HepG2 (cell line): ENCODE results near the gene FHIT. TPM values are rescaled to one million over a fixed set of nuclear protein-coding genes. Genes with fewer than 3 reads are reported as not detected.

Experiments
- ATAC-seq: fragments of 200-7000 bp; cut with Tn5 transposase; 3 replicates; pipeline ENCODE4 v1.9.1; 2020; ENCODE audit warnings: mild to moderate bottlenecking, moderate library complexity
- BruUV-seq: library from RNA; stranded (reverse); fragments of 400-500 nt; replicated peaks from 2 replicates; lab custom pipeline; 2021; lab: Mats Ljungman, UMichigan
- CTCF ChIA-PET: fragments of 300-600 bp; formaldehyde crosslinking; extraction: SDS; loops from one replicate; lab custom pipeline; 2021; ENCODE audit warnings: low total read pairs, inconsistent platforms, low intra/inter-chr PET ratio; lab: Yijun Ruan, JAX
- POLR2A ChIA-PET: fragments of 350-600 bp; sonication (Branson Sonifier 250); formaldehyde crosslinking; loops from one replicate; lab custom pipeline; 2020; ENCODE audit warnings: antibody characterized with exemption, inconsistent platforms; lab: Yijun Ruan, JAX
- DNase-seq: peaks from one replicate; pipeline ENCODE4 v3.0.0-alpha.2; 2015; ENCODE audit warnings: low spot score
- FAIRE-seq: peaks from 3 replicates; lab custom pipeline; 2011; peaks lifted over from hg19 to GRCh38; lab: Jason Lieb, UNC
- H2AFZ ChIP-seq: one replicate; pipeline ENCODE4 v1.6.1; 2011; ENCODE audit warnings: low read length, inconsistent platforms
- H3K27ac ChIP-seq: fragments of 300-600 bp; 3 replicates; pipeline ENCODE4 v1.8.0; 2011; ENCODE audit warnings: mixed run types, mild to moderate bottlenecking, mixed read lengths, low read length, inconsistent platforms; ENCODE audit not compliant: insufficient read depth; ENCODE audit errors: extremely low read length
- H3K27me3 ChIP-seq, 2 experiments: fragments of 200-600 bp in 1 of 2; 2 replicates in 1 of 2; 3 replicates in 1 of 2; pipeline versions ENCODE4 v1.6.0 to v1.8.0; 2011; ENCODE audit warnings: low read length in 2 of 2, mild to moderate bottlenecking in 2 of 2, moderate library complexity in 2 of 2, inconsistent platforms in 1 of 2; ENCODE audit not compliant: insufficient read depth in 2 of 2, control insufficient read depth in 1 of 2
- H3K36me3 ChIP-seq, 2 experiments: fragments of 200-600 bp in 1 of 2; replicated peaks in 1 of 2; 2 replicates in 1 of 2; 3 replicates in 1 of 2; pipeline versions ENCODE4 v1.5.1 to v1.8.0; 2011; ENCODE audit warnings: low read length in 2 of 2, inconsistent platforms in 1 of 2; ENCODE audit not compliant: insufficient read depth in 2 of 2, control insufficient read depth in 1 of 2
- H3K4me1 ChIP-seq: 2 replicates; pipeline ENCODE4 v1.5.1; 2012; ENCODE audit warnings: low read length, inconsistent platforms; ENCODE audit not compliant: insufficient read depth
- H3K4me2 ChIP-seq: 2 replicates; pipeline ENCODE4 v1.6.0; 2011; ENCODE audit warnings: low read depth, low read length, inconsistent platforms
- H3K4me3 ChIP-seq, 3 experiments: fragments of 200-600 bp in 1 of 3; sonication (generic), shearing (Covaris generic) in 1 of 3; replicated peaks in 1 of 3; 2 replicates each; pipeline ENCODE4 v1.5.1; 2011 to 2016; ENCODE audit warnings: low read length in 3 of 3, inconsistent platforms in 2 of 3, low read depth in 2 of 3, mild to moderate bottlenecking in 2 of 3, control low read depth in 1 of 3, mixed read lengths in 1 of 3; ENCODE audit not compliant: insufficient read depth in 1 of 3
- H3K79me2 ChIP-seq: one replicate; pipeline ENCODE4 v1.6.1; 2011; ENCODE audit warnings: low read length, inconsistent platforms; ENCODE audit not compliant: insufficient read depth
- H3K9ac ChIP-seq: 2 replicates; pipeline ENCODE4 v1.6.0; 2011; ENCODE audit warnings: mild to moderate bottlenecking, low read depth, low read length, inconsistent platforms; ENCODE audit not compliant: insufficient read depth
- H3K9me3 ChIP-seq: 2 replicates; pipeline ENCODE4 v1.5.1; 2012; ENCODE audit warnings: mild to moderate bottlenecking, low read length
- H4K20me1 ChIP-seq: 2 replicates; pipeline ENCODE4 v1.6.0; 2011; ENCODE audit warnings: inconsistent platforms, mild to moderate bottlenecking, low read length, moderate library complexity; ENCODE audit not compliant: insufficient read depth
- ARID5B ChIP-seq: IDR thresholded peaks from 2 replicates; pipeline ENCODE4 v1.4.0; 2020; ENCODE audit warnings: mild to moderate bottlenecking, missing genetic modification reagents
- CEBPZ ChIP-seq: IDR thresholded peaks from 2 replicates; pipeline ENCODE4 v1.6.1; 2012; ENCODE audit warnings: low read length, improper control_type of control experiment
- HOMEZ ChIP-seq: IDR thresholded peaks from 2 replicates; pipeline ENCODE4 v1.6.1; 2016; ENCODE audit warnings: low read depth
- KLF6 ChIP-seq: IDR thresholded peaks from 2 replicates; pipeline ENCODE4 v1.8.0; 2016; ENCODE audit warnings: missing biosample characterization, missing genetic modification reagents
- NCOR1 ChIP-seq: fragments of 200-600 bp; sonication (generic); IDR thresholded peaks from 2 replicates; pipeline ENCODE4 v1.7.0; 2017; ENCODE audit warnings: antibody characterized with exemption, low read length, borderline replicate concordance
- SALL1 ChIP-seq: sonication (generic); formaldehyde crosslinking; IDR thresholded peaks from 2 replicates; pipeline ENCODE4 v1.8.0; 2022; ENCODE audit warnings: mild to moderate bottlenecking, missing genetic modification reagents
- ZNF280D ChIP-seq: sonication (generic); formaldehyde crosslinking; IDR thresholded peaks from 2 replicates; pipeline ENCODE4 v1.5.1; 2020; ENCODE audit warnings: mild to moderate bottlenecking, missing genetic modification reagents
- ZNF317 ChIP-seq: sonication (generic); formaldehyde crosslinking; IDR thresholded peaks from 2 replicates; pipeline ENCODE4 v1.5.0; 2020; ENCODE audit warnings: mild to moderate bottlenecking, missing genetic modification reagents
- ZNF672 ChIP-seq: sonication (generic); formaldehyde crosslinking; IDR thresholded peaks from 2 replicates; pipeline ENCODE4 v1.8.1; 2022; ENCODE audit warnings: missing genetic modification reagents
- ZNF781 ChIP-seq: sonication (generic); formaldehyde crosslinking; IDR thresholded peaks from 2 replicates; pipeline ENCODE4 v1.5.1; 2020; ENCODE audit warnings: borderline replicate concordance, mild to moderate bottlenecking, missing genetic modification reagents; ENCODE audit errors: not compliant biosample characterization
- ZNF878 ChIP-seq: sonication (generic); formaldehyde crosslinking; IDR thresholded peaks from 2 replicates; pipeline ENCODE4 v1.8.1; 2023; ENCODE audit warnings: mild to moderate bottlenecking, missing genetic modification reagents, moderate library complexity
- whole genome bisulfite sequencing: methylation state at CpG from one replicate; pipeline ENCODE4 v1.1.6; 2017; ENCODE audit warnings: low lambda C conversion rate; 5-methylcytosine and 5-hydroxymethylcytosine counted together
- in situ Hi-C: cut with HindIII; loops from 2 replicates; pipeline ENCODE4 v1.10.0; 2017; ENCODE audit warnings: low pct_unique_long_range_greater_than_20kb; ENCODE audit not compliant: extremely low pct_ligation_motif_present
- intact Hi-C: fragments of 100-400 bp; cut with micrococcal nuclease; formaldehyde crosslinking; loops from one replicate; pipeline ENCODE4 v1.10.0; 2022; ENCODE audit not compliant: unreplicated experiment
- polyA plus RNA-seq, 8 experiments: library from polyadenylated mRNA; depleted of rRNA in 3 of 8; stranded (reverse) in 7 of 8; unstranded in 1 of 8; fragments of >200 nt; fragmentation: Illumina TruSeq in 4 of 8; extraction: Trizol in 4 of 8; gene quantifications; 2 replicates each; pipeline versions ENCODE4 v1.2.1 to v1.2.3, GENCODE V29; 2011 to 2016; ENCODE audit warnings: low read depth in 4 of 8, missing spikeins in 1 of 8, mixed read lengths in 1 of 8; ENCODE audit not compliant: insufficient read depth in 1 of 8
- total RNA-seq, 5 experiments: library from RNA; depleted of rRNA; stranded (reverse); fragments of >200 nt; fragmentation: Illumina TruSeq; extraction: Trizol; gene quantifications; 2 replicates each; pipeline ENCODE4 v1.2.3, GENCODE V29; 2016; ENCODE audit warnings: low read depth in 1 of 5

The FHIT gene
- total and polyA plus RNA-seq, 2 of the 13 experiments (the other 11 are each of a cell fraction or from before 2014, with no cell fraction given): 4.0 to 4.6 TPM

- peak overlapping the region; percentile 54 for H3K4me2 ChIP-seq
- no peak overlapping the region for H3K4me3 ChIP-seq
- no peaks in the 10 kb centered on the region for H4K20me1 ChIP-seq
- BruUV-seq: no TSS peak
- no peaks in the 10 kb centered on the region for H3K9me3 ChIP-seq
- no peaks in the 10 kb centered on the region for H3K36me3 ChIP-seq
- FAIRE-seq: no peak
- H3K79me2 ChIP-seq: no peaks in the 10 kb centered on the region
- H3K4me1 ChIP-seq: peaks cover 12% of the 10 kb centered on the region
- intact Hi-C loops (loop anchor here (2.0 kb wide), 1 partner anchor 30 kb away; no protein-coding TSS in a partner anchor), in situ Hi-C loops (no loop called here)
- CTCF ChIA-PET: no interaction called here
- H3K27ac ChIP-seq: peak overlapping the region; percentile 37
- WGBS: 48% methylated on average over 2 of the region's 2 CpGs
- POLR2A ChIA-PET: no interaction called here
- peak; percentile 43 for DNase-seq
- no peak overlapping the region for H2AFZ ChIP-seq
- no peaks in the 10 kb centered on the region for H3K27me3 ChIP-seq
- H3K9ac ChIP-seq: no peak overlapping the region; the same call in 1 of the 2 replicates
- peak; percentile 41; the same call in 2 of the 3 replicates for ATAC-seq
- TF ChIP-seq ZNF781 (CRISPR knock-in tag) (no peak), HOMEZ (CRISPR knock-in tag) (peak; percentile 79; the same call in 1 of the 2 replicates), ZNF317 (CRISPR knock-in tag) (no peak), CEBPZ (no peak), ARID5B (peak; percentile 61; the same call in 1 of the 2 replicates), KLF6 (CRISPR knock-in tag) (no peak), ZNF878 (no peak), ZNF672 (CRISPR knock-in tag) (no peak), ZNF280D (CRISPR knock-in tag) (no peak), SALL1 (CRISPR knock-in tag) (no peak), NCOR1 (no peak; the same call in 1 of the 2 replicates)
These were observed 190.0 kb downstream of the FHIT start for GRCh38 chr3:61061092-61061723.
